ENCODE data around the gene FUT7. TPM values are rescaled to one million over a fixed set of nuclear protein-coding genes. Genes with fewer than 3 reads are reported as not detected.

Gene FUT7
- total RNA-seq, 3 donors from 2014 or later (not counting 1 experiment from before 2014, with no cell fraction given) = 0.99 to 5.1 (median 3.9) TPM

- no peak overlapping the region for H3K27ac Mint-ChIP-seq
- peaks cover 8 to 9% of the 10 kb centered on the region in 2 donors for H3K27me3 Mint-ChIP-seq (ENCODE audit: low read depth in 2 of 2)
- 91% methylated on average over 23 of the region's 23 CpGs for WGBS (ENCODE audit: insufficient coverage)
Observed at GRCh38 chr9:137040568-137040967, 8.7 kb upstream of the FUT7 start.

GRCh38 chr9:137039611-137040366 is 7.9 kb upstream of the FUT7 start:
- no peak overlapping the region for H3K27ac ChIP-seq (ENCODE audit: low read length)
- peaks cover 27% of the 10 kb centered on the region for H3K4me1 ChIP-seq (ENCODE audit: control insufficient read depth, insufficient read depth, low read length)
- H3K4me3 ChIP-seq (ENCODE audit: low read length) = no peak overlapping the region
- H3K27me3 ChIP-seq (ENCODE audit: control insufficient read depth, insufficient read depth, low read length) = peaks cover 20% of the 10 kb centered on the region
- H3K36me3 ChIP-seq (ENCODE audit: control insufficient read depth, insufficient read depth, low read length) = no peaks in the 10 kb centered on the region
- H3K27ac Mint-ChIP-seq = no peak overlapping the region
- intact Hi-C loops (cut with micrococcal nuclease) = no loop called here
- no peaks in the 10 kb centered on the region for H3K9me3 Mint-ChIP-seq
- ATAC-seq (no peak), DNase-seq (no peak)
- no peak for TF ChIP-seq CTCF (IDR thresholded peaks at IDR 0.05)
- 93% methylated on average over 29 of the region's 32 CpGs for WGBS (ENCODE audit: insufficient coverage)
- H3K9me3 ChIP-seq (ENCODE audit: control insufficient read depth, insufficient read depth, low read length) = no peaks in the 10 kb centered on the region
- peaks cover 8% of the 10 kb centered on the region in 2 donors for H3K4me1 Mint-ChIP-seq
- H3K27me3 Mint-ChIP-seq (ENCODE audit: low read depth in 2 of 2) = peaks cover 2 to 4% of the 10 kb centered on the region in 2 donors
- no peak overlapping the region for H3K4me3 Mint-ChIP-seq
- no peaks in the 10 kb centered on the region for H3K36me3 Mint-ChIP-seq

More at GRCh38 chr9:137040568-137040967, 8.7 kb upstream of the FUT7 start:
- Mint-ChIP-seq H3K4me3 (no peak overlapping the region), H3K36me3 (no peaks in the 10 kb centered on the region), H3K4me1 (peaks cover 0 to 7% of the 10 kb centered on the region in 2 donors), H3K9me3 (no peaks in the 10 kb centered on the region)
- intact Hi-C loops (cut with micrococcal nuclease) = no loop called here
- DNase-seq = no peak
- no peak overlapping the region for H3K27ac ChIP-seq (ENCODE audit: low read length)
- no peak for TF ChIP-seq CTCF (IDR thresholded peaks at IDR 0.05)
- no peaks in the 10 kb centered on the region for H3K36me3 ChIP-seq (ENCODE audit: control insufficient read depth, insufficient read depth, low read length)
- no peak overlapping the region for H3K4me3 ChIP-seq (ENCODE audit: low read length)
- H3K9me3 ChIP-seq (ENCODE audit: control insufficient read depth, insufficient read depth, low read length) = no peaks in the 10 kb centered on the region
- peaks cover 27% of the 10 kb centered on the region for H3K4me1 ChIP-seq (ENCODE audit: control insufficient read depth, insufficient read depth, low read length)
- ATAC-seq = peak in 1 of 3 donors; percentile 26
- peaks cover 26% of the 10 kb centered on the region for H3K27me3 ChIP-seq (ENCODE audit: control insufficient read depth, insufficient read depth, low read length)

GRCh38 chr9:137038916-137039315 is 7.0 kb upstream of the FUT7 start:
- WGBS (ENCODE audit: insufficient coverage) = 91% methylated on average over 8 of the region's 9 CpGs
- Histone ChIP-seq H3K4me1 (ENCODE audit: control insufficient read depth, insufficient read depth, low read length) (peaks cover 26% of the 10 kb centered on the region), H3K27me3 (ENCODE audit: control insufficient read depth, insufficient read depth, low read length) (peaks cover 11% of the 10 kb centered on the region), H3K27ac (ENCODE audit: low read length) (no peak overlapping the region), H3K4me3 (ENCODE audit: low read length) (no peak overlapping the region), H3K36me3 (ENCODE audit: control insufficient read depth, insufficient read depth, low read length) (no peaks in the 10 kb centered on the region), H3K9me3 (ENCODE audit: control insufficient read depth, insufficient read depth, low read length) (no peaks in the 10 kb centered on the region)
- H3K4me1 Mint-ChIP-seq = peaks cover 12 to 15% of the 10 kb centered on the region in 2 donors
- no peaks in the 10 kb centered on the region for H3K9me3 Mint-ChIP-seq
- DNase-seq (no peak), ATAC-seq (no peak)
- TF ChIP-seq CTCF (IDR thresholded peaks at IDR 0.05) = no peak
- H3K27me3 Mint-ChIP-seq (ENCODE audit: low read depth in 2 of 2) = no peaks in the 10 kb centered on the region
- no peak overlapping the region for H3K27ac Mint-ChIP-seq
- H3K4me3 Mint-ChIP-seq = no peak overlapping the region
- intact Hi-C loops (cut with micrococcal nuclease) = no loop called here
- H3K36me3 Mint-ChIP-seq = no peaks in the 10 kb centered on the region

Data from natural killer cell (primary cell).